Measurements from ENCODE around the gene ZFYVE9. TPM values are rescaled to one million over a fixed set of nuclear protein-coding genes. Genes with fewer than 3 reads are reported as not detected.
"Not testable (repeated sequence)": the region's sequence is repeated elsewhere in the genome, so short reads cannot be mapped to it uniquely, and the experiment has no call there.

Gene ZFYVE9
- total RNA-seq, 1 experiment from 2014 or later: 2.2 TPM

DNA sequence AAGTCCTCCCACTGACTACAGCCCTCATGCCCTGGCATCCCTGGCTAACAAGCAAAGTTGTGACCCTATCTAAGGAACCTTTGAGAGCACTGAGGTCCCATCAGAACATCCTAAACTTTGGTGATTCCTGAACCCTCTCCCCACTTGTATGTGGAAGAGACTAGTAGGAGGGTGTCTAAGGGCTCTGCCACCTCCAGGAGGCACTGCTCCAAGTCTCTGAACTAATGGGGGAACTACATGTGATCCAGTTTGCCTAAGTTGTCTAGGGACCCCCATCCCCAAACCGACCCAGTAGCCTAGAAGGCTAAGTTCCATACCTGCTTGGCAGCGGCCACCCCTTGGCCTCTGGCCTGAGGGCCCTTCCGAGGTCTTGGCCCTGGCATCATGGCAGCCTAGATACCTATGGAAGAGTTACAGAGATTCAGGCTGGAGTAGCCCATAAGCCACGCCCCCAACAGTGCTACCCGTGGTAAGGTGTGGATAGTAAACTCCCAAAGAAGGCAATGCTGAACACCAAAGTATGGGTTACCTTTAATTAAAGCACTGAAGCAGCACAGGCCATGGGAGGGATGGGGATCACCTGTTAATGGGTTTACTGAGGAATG lies 222.4 kb downstream of the ZFYVE9 start:
- no peak for DNase-seq
- peaks cover 7% of the 10 kb centered on the region; the same call in 1 of the 2 replicates for H3K36me3 ChIP-seq (ENCODE audit: insufficient read depth, low read length)
- H4K20me1 ChIP-seq (ENCODE audit: insufficient read depth, low read depth, low read length): no peaks in the 10 kb centered on the region
- no peak overlapping the region for H3K27ac ChIP-seq (ENCODE audit: low read length)
- H3K79me2 ChIP-seq (ENCODE audit: low read length): peaks cover 23% of the 10 kb centered on the region
- H2AFZ ChIP-seq (ENCODE audit: low read length): no peak overlapping the region
- peaks cover 15% of the 10 kb centered on the region for H3K4me1 ChIP-seq (ENCODE audit: low read length)
- H3K9me3 ChIP-seq (ENCODE audit: low read length): no peaks in the 10 kb centered on the region
- H3K9ac ChIP-seq (ENCODE audit: low read length): peak overlapping the region; percentile 91
- no peaks in the 10 kb centered on the region for H3K27me3 ChIP-seq (ENCODE audit: low read length)
- H3K4me3 ChIP-seq (ENCODE audit: low read length): peak overlapping the region; percentile 86
- no peaks in the 10 kb centered on the region for H3K9me2 ChIP-seq (replicated peaks; ENCODE audit: insufficient read depth, low read length)
- peak overlapping the region; percentile 90 for H3K4me2 ChIP-seq (ENCODE audit: low read depth, low read length, poor library complexity, severe bottlenecking)

DNA sequence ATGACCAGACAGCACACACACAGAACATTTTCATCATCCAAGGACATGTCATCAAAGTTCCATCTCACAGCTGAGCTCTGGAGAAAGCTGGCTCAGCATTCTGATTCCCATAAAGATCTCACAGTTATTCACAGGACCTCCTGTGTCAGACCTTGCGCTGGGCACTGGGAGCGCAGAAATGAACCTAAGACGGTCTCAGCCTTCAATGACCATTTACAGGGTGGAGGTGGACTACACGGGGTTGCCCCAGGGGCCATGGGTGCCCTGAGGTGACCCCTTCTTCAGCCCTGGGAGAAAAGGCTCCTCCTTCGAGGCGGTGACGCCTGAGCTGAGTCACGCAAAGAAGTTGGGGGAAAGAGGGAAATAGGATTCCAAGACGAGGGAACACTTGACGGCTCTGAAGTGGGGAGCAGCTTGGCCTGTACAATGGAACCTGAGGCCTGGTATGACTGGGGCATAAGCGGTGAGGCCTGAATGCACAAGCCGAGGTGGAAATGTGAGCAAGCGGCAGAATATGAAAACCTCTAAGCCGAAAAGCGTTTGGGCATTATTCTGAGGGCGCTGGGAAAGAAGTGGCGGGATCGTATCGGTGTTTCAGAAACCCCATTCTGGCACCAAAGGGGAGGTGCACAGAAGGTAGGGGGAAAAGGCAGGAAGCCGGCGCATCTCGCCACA lies 223.3 kb downstream of the ZFYVE9 start:
- DNase-seq: no peak

DNA sequence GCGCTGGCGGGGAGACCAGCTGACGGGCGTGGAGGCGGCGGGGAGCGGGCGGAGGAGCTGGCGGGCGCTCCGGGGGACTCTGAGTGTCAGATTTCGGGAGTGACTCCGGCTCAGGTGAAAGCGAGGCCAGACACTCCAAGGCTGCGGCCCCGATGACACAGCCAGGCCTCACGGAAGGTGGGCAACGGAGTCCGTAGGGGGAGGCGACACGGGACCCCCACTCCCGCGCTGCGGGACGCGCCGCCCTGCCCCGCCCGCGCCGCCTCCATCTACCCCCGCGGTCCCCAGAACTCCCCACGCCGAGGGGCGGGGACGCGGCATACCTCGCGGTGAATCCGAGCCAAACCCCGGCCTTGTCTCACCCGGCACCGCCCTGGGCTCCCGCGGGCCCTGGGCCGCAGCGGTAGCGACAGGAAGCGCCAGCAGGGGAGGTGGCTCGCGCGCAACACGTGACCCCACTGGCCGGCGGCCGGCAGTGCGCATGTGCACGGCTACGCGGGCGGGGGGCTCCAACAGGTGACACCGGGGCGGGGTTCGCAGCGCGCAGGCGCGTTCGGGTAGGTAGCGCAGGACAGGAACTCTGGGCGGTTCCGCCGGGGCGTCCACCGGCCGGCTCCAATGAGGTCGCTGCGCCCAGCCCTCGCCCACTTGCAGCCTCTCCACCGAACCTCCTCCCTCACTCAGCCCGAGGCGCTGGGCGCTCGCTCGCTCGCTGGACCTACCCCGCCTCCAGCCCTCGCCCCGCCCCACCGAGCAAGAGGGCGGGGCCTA lies 224.0 kb downstream of the ZFYVE9 start, which contains the start of gene CC2D1B:
Gene CC2D1B, minus strand, starts transcription at position 460 of the 771 bp plus-strand sequence. CDS start 1,585 bp downstream, outside the sequence.
- H3K4me3 ChIP-seq (ENCODE audit: low read length): peak within 1 kb of the TSS; percentile 86
- H3K9me3 ChIP-seq (ENCODE audit: low read length): no peaks in the 10 kb centered on the region
- H4K20me1 ChIP-seq (ENCODE audit: insufficient read depth, low read depth, low read length): no peaks in the 10 kb centered on the region
- peak; percentile 99 for DNase-seq
- H3K4me1 ChIP-seq (ENCODE audit: low read length): peaks cover 15% of the 10 kb centered on the region
- peak within 1 kb of the TSS; percentile 91 for H2AFZ ChIP-seq (ENCODE audit: low read length)
- H3K9me2 ChIP-seq (replicated peaks; ENCODE audit: insufficient read depth, low read length): no peaks in the 10 kb centered on the region
- H3K9ac ChIP-seq (ENCODE audit: low read length): peak within 1 kb of the TSS; percentile 91
- peak within 1 kb of the TSS; percentile 90 for H3K4me2 ChIP-seq (ENCODE audit: low read depth, low read length, poor library complexity, severe bottlenecking)
- no peaks in the 10 kb centered on the region for H3K27me3 ChIP-seq (ENCODE audit: low read length)
- peaks cover 7% of the 10 kb centered on the region; the same call in 1 of the 2 replicates for H3K36me3 ChIP-seq (ENCODE audit: insufficient read depth, low read length)
- H3K27ac ChIP-seq (ENCODE audit: low read length): peak within 1 kb of the TSS; percentile 47; the same call in 1 of the 2 replicates
- peaks cover 23% of the 10 kb centered on the region for H3K79me2 ChIP-seq (ENCODE audit: low read length)

More for the DNA sequence above, 223.3 kb downstream of the ZFYVE9 start:
- H3K27me3 ChIP-seq (ENCODE audit: low read length): no peaks in the 10 kb centered on the region
- H3K27ac ChIP-seq (ENCODE audit: low read length): peak overlapping the region; percentile 47; the same call in 1 of the 2 replicates
- peaks cover 15% of the 10 kb centered on the region for H3K4me1 ChIP-seq (ENCODE audit: low read length)
- peak overlapping the region; percentile 91; the same call in 1 of the 2 replicates for H2AFZ ChIP-seq (ENCODE audit: low read length)
- no peaks in the 10 kb centered on the region for H4K20me1 ChIP-seq (ENCODE audit: insufficient read depth, low read depth, low read length)
- H3K9me2 ChIP-seq (replicated peaks; ENCODE audit: insufficient read depth, low read length): no peaks in the 10 kb centered on the region
- H3K9ac ChIP-seq (ENCODE audit: low read length): peak overlapping the region; percentile 91
- H3K36me3 ChIP-seq (ENCODE audit: insufficient read depth, low read length): peaks cover 7% of the 10 kb centered on the region; the same call in 1 of the 2 replicates
- H3K4me2 ChIP-seq (ENCODE audit: low read depth, low read length, poor library complexity, severe bottlenecking): peak overlapping the region; percentile 90
- peak overlapping the region; percentile 86 for H3K4me3 ChIP-seq (ENCODE audit: low read length)
- peaks cover 23% of the 10 kb centered on the region for H3K79me2 ChIP-seq (ENCODE audit: low read length)
- H3K9me3 ChIP-seq (ENCODE audit: low read length): no peaks in the 10 kb centered on the region

DNA sequence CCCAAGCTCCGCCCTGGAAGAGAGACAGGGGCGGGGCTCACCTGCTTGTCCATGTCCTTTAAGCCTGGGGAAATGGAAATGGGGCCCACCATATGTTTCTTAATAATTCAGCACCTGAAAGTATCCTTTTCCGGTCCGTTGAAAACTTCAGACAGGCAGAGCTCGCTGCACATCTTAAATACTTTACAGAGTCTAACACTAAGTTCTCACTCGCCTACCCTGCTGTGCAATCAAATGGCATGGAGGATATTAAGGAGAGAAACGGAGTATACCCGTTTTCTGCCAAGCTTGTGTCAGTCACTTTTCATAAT lies 224.6 kb downstream of the ZFYVE9 start:
- peak overlapping the region; percentile 12 for H3K4me2 ChIP-seq (ENCODE audit: low read depth, low read length, poor library complexity, severe bottlenecking)
- no peaks in the 10 kb centered on the region for H3K9me3 ChIP-seq (ENCODE audit: low read length)
- no peak overlapping the region for H3K27ac ChIP-seq (ENCODE audit: low read length)
- H3K79me2 ChIP-seq (ENCODE audit: low read length): peaks cover 23% of the 10 kb centered on the region
- no peak for DNase-seq
- H4K20me1 ChIP-seq (ENCODE audit: insufficient read depth, low read depth, low read length): no peaks in the 10 kb centered on the region
- H3K27me3 ChIP-seq (ENCODE audit: low read length): no peaks in the 10 kb centered on the region
- peak overlapping the region; percentile 2; the same call in 1 of the 2 replicates for H3K9ac ChIP-seq (ENCODE audit: low read length)
- peak overlapping the region; percentile 1; the same call in 1 of the 2 replicates for H2AFZ ChIP-seq (ENCODE audit: low read length)
- peak overlapping the region; percentile 86 for H3K4me3 ChIP-seq (ENCODE audit: low read length)
- peaks cover 15% of the 10 kb centered on the region for H3K4me1 ChIP-seq (ENCODE audit: low read length)
- H3K36me3 ChIP-seq (ENCODE audit: insufficient read depth, low read length): peaks cover 7% of the 10 kb centered on the region; the same call in 1 of the 2 replicates
- no peaks in the 10 kb centered on the region for H3K9me2 ChIP-seq (replicated peaks; ENCODE audit: insufficient read depth, low read length)

DNA sequence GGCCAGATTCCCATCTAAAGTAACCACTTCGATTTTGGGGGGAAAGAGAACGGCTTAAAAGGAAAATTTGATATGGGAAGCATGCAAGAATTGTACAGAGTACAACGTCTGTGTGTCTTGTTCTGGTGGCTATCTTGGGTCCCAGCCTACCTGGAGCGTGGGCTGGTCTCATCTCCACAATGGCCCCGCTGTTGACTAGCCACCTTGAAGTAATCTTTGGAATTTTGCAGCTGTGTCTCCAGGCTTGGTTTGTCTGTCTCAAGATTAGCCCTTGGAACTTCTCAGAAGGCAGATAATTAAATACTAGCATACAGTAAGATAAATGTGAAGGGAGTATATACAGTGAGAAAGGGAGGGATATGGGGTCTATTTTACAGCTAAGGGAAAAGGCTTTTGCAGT lies 225.4 kb downstream of the ZFYVE9 start:
- Histone ChIP-seq H3K9me2 (replicated peaks; ENCODE audit: insufficient read depth, low read length) (no peaks in the 10 kb centered on the region), H3K36me3 (ENCODE audit: insufficient read depth, low read length) (peaks cover 7% of the 10 kb centered on the region; the same call in 1 of the 2 replicates), H3K9me3 (ENCODE audit: low read length) (no peaks in the 10 kb centered on the region), H3K4me3 (ENCODE audit: low read length) (no peak overlapping the region), H3K27ac (ENCODE audit: low read length) (no peak overlapping the region), H2AFZ (ENCODE audit: low read length) (no peak overlapping the region), H3K79me2 (ENCODE audit: low read length) (peaks cover 23% of the 10 kb centered on the region), H3K27me3 (ENCODE audit: low read length) (no peaks in the 10 kb centered on the region), H4K20me1 (ENCODE audit: insufficient read depth, low read depth, low read length) (no peaks in the 10 kb centered on the region), H3K4me1 (ENCODE audit: low read length) (peaks cover 15% of the 10 kb centered on the region), H3K9ac (ENCODE audit: low read length) (no peak overlapping the region), H3K4me2 (ENCODE audit: low read depth, low read length, poor library complexity, severe bottlenecking) (no peak overlapping the region)
- no peak for DNase-seq

DNA sequence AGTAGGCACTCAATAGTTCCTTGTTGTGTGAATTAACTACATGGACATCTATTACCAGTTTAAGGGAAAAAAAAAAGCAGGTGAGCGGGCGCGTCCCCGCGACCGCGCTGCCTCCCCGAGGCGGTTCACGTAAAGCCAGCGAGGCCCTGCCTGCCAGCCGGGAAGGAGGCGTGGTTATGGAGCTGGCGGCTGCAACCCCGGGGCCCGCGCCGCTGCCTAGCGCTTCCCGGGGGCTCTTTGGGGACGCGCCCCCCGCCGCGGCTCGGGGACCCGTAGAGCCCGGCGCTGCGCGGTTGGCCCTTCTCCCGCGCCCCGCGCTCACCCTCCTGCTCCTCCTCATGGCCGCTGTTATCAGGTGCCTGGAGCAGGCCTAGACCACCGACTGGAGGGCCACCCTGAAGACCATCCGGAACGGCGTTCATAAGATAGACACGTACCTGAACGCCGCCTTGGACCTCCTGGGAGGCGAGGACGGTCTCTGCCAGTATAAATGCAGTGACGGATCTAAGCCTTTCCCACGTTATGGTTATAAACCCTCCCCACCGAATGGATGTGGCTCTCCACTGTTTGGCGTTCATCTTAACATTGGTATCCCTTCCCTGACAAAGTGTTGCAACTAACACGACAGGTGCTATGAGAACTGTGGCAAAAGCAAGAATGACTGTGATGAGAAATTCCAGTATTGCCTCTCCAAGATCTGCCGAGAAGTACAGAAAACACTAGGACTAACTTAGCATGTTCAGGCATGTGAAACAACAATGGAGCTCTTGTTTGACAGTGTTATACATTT lies 226.7 kb downstream of the ZFYVE9 start:
- Histone ChIP-seq H3K79me2 (ENCODE audit: low read length) (peaks cover 19% of the 10 kb centered on the region), H3K4me3 (ENCODE audit: low read length) (peak overlapping the region; percentile 52; the same call in 1 of the 2 replicates), H3K36me3 (ENCODE audit: insufficient read depth, low read length) (peaks cover 15% of the 10 kb centered on the region; the same call in 1 of the 2 replicates), H3K27ac (ENCODE audit: low read length) (no peak overlapping the region), H3K27me3 (ENCODE audit: low read length) (no peaks in the 10 kb centered on the region), H3K4me2 (ENCODE audit: low read depth, low read length, poor library complexity, severe bottlenecking) (peak overlapping the region; percentile 62), H3K9me2 (replicated peaks; ENCODE audit: insufficient read depth, low read length) (no peaks in the 10 kb centered on the region), H3K9ac (ENCODE audit: low read length) (peak overlapping the region; percentile 58), H2AFZ (ENCODE audit: low read length) (0 out of 2 replicates have a peak overlapping the region, but pooled peaks have one; percentile 33), H4K20me1 (ENCODE audit: insufficient read depth, low read depth, low read length) (no peaks in the 10 kb centered on the region), H3K9me3 (ENCODE audit: low read length) (no peaks in the 10 kb centered on the region), H3K4me1 (ENCODE audit: low read length) (peaks cover 15% of the 10 kb centered on the region)
- peak; percentile 79 for DNase-seq

DNA sequence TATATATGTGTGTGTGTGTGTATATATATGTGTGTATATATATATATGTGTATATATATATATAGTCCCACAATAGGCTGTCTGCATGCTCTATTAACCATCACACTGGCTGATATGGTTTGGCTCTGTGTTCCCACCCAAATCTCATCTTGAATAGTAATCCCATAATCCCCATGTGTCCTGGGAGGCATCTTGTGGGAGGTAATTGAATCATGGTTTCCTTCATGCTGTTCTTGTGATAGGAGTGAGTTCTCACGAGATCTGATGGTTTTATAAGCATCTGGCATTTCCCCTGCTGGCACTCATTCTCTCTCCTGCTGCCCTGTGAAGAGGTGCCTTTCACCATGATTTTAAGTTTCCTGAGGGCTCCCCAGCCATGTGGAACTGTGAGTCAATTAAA lies 228.0 kb downstream of the ZFYVE9 start:
- peaks cover 20% of the 10 kb centered on the region for H3K36me3 ChIP-seq (ENCODE audit: insufficient read depth, low read length)
- DNase-seq; H4K20me1 ChIP-seq (ENCODE audit: insufficient read depth, low read depth, low read length): not testable (repeated sequence)

More for the DNA sequence above, 228.0 kb downstream of the ZFYVE9 start:
- not testable (repeated sequence) for H3K4me1 ChIP-seq (ENCODE audit: low read length); H2AFZ ChIP-seq (ENCODE audit: low read length); H3K9ac ChIP-seq (ENCODE audit: low read length); H3K4me3 ChIP-seq (ENCODE audit: low read length); H3K9me2 ChIP-seq (replicated peaks; ENCODE audit: insufficient read depth, low read length); H3K27ac ChIP-seq (ENCODE audit: low read length); H3K9me3 ChIP-seq (ENCODE audit: low read length); H3K27me3 ChIP-seq (ENCODE audit: low read length); H3K79me2 ChIP-seq (ENCODE audit: low read length); H3K4me2 ChIP-seq (ENCODE audit: low read depth, low read length, poor library complexity, severe bottlenecking)

All from Karpas-422 (cell line).